ENCODE data around the gene IQSEC1. TPM values are rescaled to one million over a fixed set of nuclear protein-coding genes. Genes with fewer than 3 reads are reported as not detected.

IQSEC1 gene
- polyA plus RNA-seq, 1 experiment, result 4.8 TPM

DNA sequence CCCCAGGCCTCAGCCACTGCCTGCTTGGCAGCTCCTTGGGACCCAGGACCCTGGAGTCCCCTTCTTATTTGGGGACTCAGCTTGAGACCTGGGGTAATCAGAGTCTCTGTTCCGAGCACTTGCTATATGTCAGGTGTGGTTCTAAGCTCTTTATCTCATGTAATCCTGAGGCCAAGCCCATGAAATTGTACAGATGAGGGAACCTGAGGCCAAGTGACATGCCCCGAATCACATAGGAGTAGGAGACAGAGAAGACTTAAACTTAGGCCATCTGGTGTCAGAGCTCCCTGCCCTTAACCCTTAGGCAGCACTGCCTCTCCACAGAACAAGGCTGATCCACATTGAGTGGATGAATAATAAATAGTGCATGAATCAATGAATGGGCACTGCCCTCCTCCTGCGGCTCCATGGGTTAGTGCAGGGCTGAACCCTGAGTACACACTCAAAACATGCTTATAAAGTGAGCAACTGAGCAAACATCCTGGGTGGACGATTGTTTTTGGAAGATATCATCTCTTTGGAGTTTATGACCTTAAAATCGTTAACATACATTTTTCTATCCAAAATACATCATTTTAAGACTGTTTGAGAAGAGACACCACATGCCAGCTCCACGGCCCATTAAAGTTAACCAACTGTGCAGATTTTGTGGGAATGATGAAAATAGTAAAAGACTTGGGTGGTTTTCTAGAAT is 33.2 kb upstream of the IQSEC1 start:
- H3K36me3 ChIP-seq (ENCODE audit: control insufficient read depth, insufficient read depth, low read length), result no peaks in the 10 kb centered on the region
- CTCF ChIA-PET, result interaction anchor here (1.2 to 1.4 kb wide), 2 partner anchors 15 to 26 kb away, joined by 3 to 5 read pairs; no protein-coding TSS in a partner anchor
- no peak overlapping the region for H3K4me3 ChIP-seq (ENCODE audit: low read depth, low read length)
- peak; percentile 8 for DNase-seq (ENCODE audit: low read depth)
- TF ChIP-seq CTCF (IDR thresholded peaks at IDR 0.05; ENCODE audit: insufficient read depth, low read depth, low read length), result no peak
- peaks cover 5% of the 10 kb centered on the region; the same call in 1 of the 2 replicates for H3K27me3 ChIP-seq (ENCODE audit: control insufficient read depth, insufficient read depth, low read length)
- POLR2A ChIA-PET, result no interaction called here

- POLR2A ChIA-PET, result interaction anchor here (0.6 kb wide), 1 partner anchor 1032 kb away, joined by 3 read pairs; no protein-coding TSS in a partner anchor
- CTCF ChIA-PET, result interaction anchor here (1.2 to 1.4 kb wide), 2 partner anchors 14 to 27 kb away, joined by 3 to 5 read pairs; no protein-coding TSS in a partner anchor
- H3K4me3 ChIP-seq (ENCODE audit: low read depth, low read length), result no peak overlapping the region
- no peaks in the 10 kb centered on the region for H3K36me3 ChIP-seq (ENCODE audit: control insufficient read depth, insufficient read depth, low read length)
- DNase-seq (ENCODE audit: low read depth), result no peak
- peaks cover 5% of the 10 kb centered on the region; the same call in 1 of the 2 replicates for H3K27me3 ChIP-seq (ENCODE audit: control insufficient read depth, insufficient read depth, low read length)
- TF ChIP-seq CTCF (IDR thresholded peaks at IDR 0.05; ENCODE audit: insufficient read depth, low read depth, low read length), result no peak
Measured at GRCh38 chr3:13105896-13106250, 32.6 kb upstream of the IQSEC1 start.

GRCh38 chr3:13105181-13105895 is 32.1 kb upstream of the IQSEC1 start:
- CTCF ChIA-PET, result interaction anchor here (1.2 to 1.4 kb wide), 2 partner anchors 13 to 27 kb away, joined by 3 to 5 read pairs; no protein-coding TSS in a partner anchor
- Histone ChIP-seq H3K27me3 (ENCODE audit: control insufficient read depth, insufficient read depth, low read length) (peaks cover 5% of the 10 kb centered on the region; the same call in 1 of the 2 replicates), H3K36me3 (ENCODE audit: control insufficient read depth, insufficient read depth, low read length) (no peaks in the 10 kb centered on the region), H3K4me3 (ENCODE audit: low read depth, low read length) (no peak overlapping the region)
- POLR2A ChIA-PET, result interaction anchor here (0.6 kb wide), 1 partner anchor 1033 kb away, joined by 3 read pairs; no protein-coding TSS in a partner anchor
- no peak for TF ChIP-seq CTCF (IDR thresholded peaks at IDR 0.05; ENCODE audit: insufficient read depth, low read depth, low read length)
- no peak for DNase-seq (ENCODE audit: low read depth)

GRCh38 chr3:13104511-13104910 is 31.3 kb upstream of the IQSEC1 start:
- no peak for DNase-seq (ENCODE audit: low read depth)
- Histone ChIP-seq H3K36me3 (ENCODE audit: control insufficient read depth, insufficient read depth, low read length) (no peaks in the 10 kb centered on the region), H3K27me3 (ENCODE audit: control insufficient read depth, insufficient read depth, low read length) (peaks cover 6% of the 10 kb centered on the region; the same call in 1 of the 2 replicates), H3K4me3 (ENCODE audit: low read depth, low read length) (no peak overlapping the region)
- no peak for TF ChIP-seq CTCF (IDR thresholded peaks at IDR 0.05; ENCODE audit: insufficient read depth, low read depth, low read length)
- POLR2A ChIA-PET, result no interaction called here
- CTCF ChIA-PET, result interaction anchor here (4.9 kb wide), 1 partner anchor 12 kb away, joined by 30 read pairs; no protein-coding TSS in a partner anchor

Measured in BJ (cell line).